Endothelial cell (in vitro differentiated cells): ENCODE measurements around the gene FMN1. TPM values are rescaled to one million over a fixed set of nuclear protein-coding genes. Genes with fewer than 3 reads are reported as not detected.

ENCODE experiments used
- DNase-seq: peaks from one replicate; pipeline ENCODE4 v3.0.0; 2021; ENCODE audit warnings: low spot score
- H3K27ac Mint-ChIP-seq: one replicate; pipeline ENCODE4 v1.8.0; 2021; ENCODE audit warnings: mixed read lengths, inconsistent platforms; ENCODE audit not compliant: unreplicated experiment
- H3K27me3 Mint-ChIP-seq: one replicate; pipeline ENCODE4 v1.8.0; 2021; ENCODE audit warnings: mild to moderate bottlenecking, moderate library complexity, mixed read lengths, inconsistent platforms; ENCODE audit not compliant: unreplicated experiment
- H3K36me3 Mint-ChIP-seq: one replicate; pipeline ENCODE4 v1.8.0; 2021; ENCODE audit warnings: mild to moderate bottlenecking, low read depth, mixed read lengths, inconsistent platforms; ENCODE audit not compliant: unreplicated experiment
- H3K4me1 Mint-ChIP-seq: one replicate; pipeline ENCODE4 v1.8.0; 2021; ENCODE audit warnings: mild to moderate bottlenecking, mixed read lengths, inconsistent platforms; ENCODE audit not compliant: unreplicated experiment
- H3K4me3 Mint-ChIP-seq: one replicate; pipeline ENCODE4 v1.8.0; 2021; ENCODE audit warnings: mild to moderate bottlenecking, mixed read lengths, inconsistent platforms; ENCODE audit not compliant: unreplicated experiment
- H3K9me3 Mint-ChIP-seq: one replicate; pipeline ENCODE4 v1.8.0; 2021; ENCODE audit warnings: mixed read lengths, inconsistent platforms; ENCODE audit not compliant: unreplicated experiment
- CTCF ChIP-seq: fragments of 200-600 bp; sonication (generic); IDR thresholded peaks from one replicate; pipeline ENCODE4 v1.5.0; 2021; ENCODE audit warnings: antibody characterized with exemption; ENCODE audit not compliant: unreplicated experiment
- total RNA-seq: library from RNA; stranded (reverse); fragmentation: NEBNext Ultra II Directional; extraction: Animal tissue kit (Norgen Biotek cat#: 25700); gene quantifications from one replicate; pipeline ENCODE4 v1.2.1, GENCODE V29; 2021; ENCODE audit not compliant: unreplicated experiment

Gene FMN1
- total RNA-seq, 1 donor from 2014 or later, result 1.3 TPM

GRCh38 chr15:32880642-32881041 is 313.9 kb downstream of the FMN1 start:
- no peak for TF ChIP-seq CTCF
- Mint-ChIP-seq H3K4me3 (no peak overlapping the region), H3K27ac (no peak overlapping the region), H3K4me1 (no peaks in the 10 kb centered on the region), H3K36me3 (no peaks in the 10 kb centered on the region), H3K9me3 (no peaks in the 10 kb centered on the region), H3K27me3 (peaks cover 3% of the 10 kb centered on the region)
- no peak for DNase-seq

DNA sequence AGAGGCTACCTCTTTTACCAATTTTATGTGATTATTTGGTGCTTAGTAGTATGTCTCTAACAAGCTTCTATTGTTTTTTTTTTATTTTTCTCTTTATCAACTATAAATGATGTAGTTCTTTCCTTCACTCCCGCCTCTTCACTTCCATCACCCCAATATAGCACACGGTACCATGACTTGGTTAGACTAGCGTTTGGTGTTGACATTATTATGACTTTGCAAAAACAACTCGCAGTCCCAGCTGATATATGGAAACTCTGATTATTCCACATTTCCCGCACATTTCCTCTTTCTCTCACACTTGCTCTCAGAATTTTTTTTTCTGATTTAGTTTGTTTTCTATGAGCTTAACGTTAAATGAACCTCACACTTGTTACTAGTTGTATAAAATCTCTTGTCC is 314.5 kb downstream of the FMN1 start:
- no peaks in the 10 kb centered on the region for H3K36me3 Mint-ChIP-seq
- no peaks in the 10 kb centered on the region for H3K9me3 Mint-ChIP-seq

DNA sequence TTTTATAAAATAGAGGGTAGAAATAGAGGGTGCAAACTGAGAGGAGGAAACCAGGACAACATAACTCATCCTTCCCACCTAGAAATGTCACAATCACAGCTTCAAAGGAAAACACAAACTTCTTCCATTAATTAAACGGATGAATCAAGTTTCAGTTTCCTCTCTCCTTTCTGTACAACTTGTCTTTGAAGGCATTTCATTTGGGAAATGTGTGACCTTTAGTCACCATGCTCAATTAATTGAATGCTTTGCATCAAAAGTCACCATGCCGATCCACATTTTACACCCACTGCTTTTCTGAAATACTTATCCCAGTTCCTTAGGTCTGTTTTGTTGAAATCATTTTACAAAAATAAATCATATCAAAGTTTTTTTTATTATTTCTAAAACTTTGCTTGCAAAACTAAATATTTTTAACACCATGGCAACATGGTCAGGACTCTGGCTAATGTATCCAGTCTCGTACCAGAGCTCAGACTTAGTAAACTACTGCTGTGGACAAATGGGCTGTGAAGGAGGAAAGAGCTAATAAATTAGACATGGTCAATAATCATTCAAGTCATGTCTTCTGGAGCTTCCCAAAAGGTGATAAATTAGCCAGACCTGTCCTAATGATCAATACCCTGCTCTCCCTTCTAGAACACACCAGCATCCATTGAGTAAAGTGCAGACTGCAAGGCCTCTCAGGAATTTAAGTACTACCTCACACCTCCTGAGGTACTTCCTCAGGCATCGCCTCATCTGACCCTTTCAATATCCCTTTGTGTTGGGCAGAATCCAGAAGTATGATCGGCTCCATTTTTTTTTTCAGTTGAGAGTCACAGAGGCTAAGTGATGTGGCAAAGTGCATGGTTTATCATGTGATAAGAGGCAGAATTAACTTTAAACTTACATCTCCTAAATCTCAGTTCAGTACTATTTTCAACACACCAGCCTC is 315.4 kb downstream of the FMN1 start:
- peaks cover 3% of the 10 kb centered on the region for H3K27me3 Mint-ChIP-seq
- no peak for TF ChIP-seq CTCF
- DNase-seq, result no peak
- no peak overlapping the region for H3K27ac Mint-ChIP-seq
- no peak overlapping the region for H3K4me3 Mint-ChIP-seq
- H3K36me3 Mint-ChIP-seq, result no peaks in the 10 kb centered on the region
- no peaks in the 10 kb centered on the region for H3K4me1 Mint-ChIP-seq
- no peaks in the 10 kb centered on the region for H3K9me3 Mint-ChIP-seq

More for the DNA sequence above, 314.5 kb downstream of the FMN1 start:
- Mint-ChIP-seq H3K27ac (no peak overlapping the region), H3K27me3 (peaks cover 3% of the 10 kb centered on the region), H3K4me1 (no peaks in the 10 kb centered on the region), H3K4me3 (no peak overlapping the region)
- TF ChIP-seq CTCF, result no peak
- no peak for DNase-seq

DNA sequence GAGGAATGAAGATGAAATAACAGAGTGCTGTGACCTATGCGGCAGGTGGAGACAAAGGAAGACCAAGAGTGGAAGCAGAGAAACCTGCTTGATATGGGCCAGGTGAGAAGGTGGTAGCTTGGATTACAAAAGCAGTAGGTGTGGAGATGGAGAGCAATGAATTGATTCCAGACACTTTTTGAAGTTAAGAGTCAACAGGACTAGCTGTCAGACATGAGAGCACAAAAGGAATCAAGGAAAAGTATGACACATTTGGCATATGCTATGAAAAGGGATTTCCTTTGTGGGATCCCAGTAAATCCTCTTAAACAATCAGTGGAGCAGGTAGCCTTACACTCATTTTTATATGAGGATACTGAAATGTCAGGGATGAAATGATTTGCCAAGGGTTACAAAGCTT is 316.2 kb downstream of the FMN1 start:
- no peak for DNase-seq
- no peak overlapping the region for H3K4me3 Mint-ChIP-seq

More for the DNA sequence above, 316.2 kb downstream of the FMN1 start:
- TF ChIP-seq CTCF, result no peak
- no peaks in the 10 kb centered on the region for H3K4me1 Mint-ChIP-seq
- H3K27ac Mint-ChIP-seq, result no peak overlapping the region
- no peaks in the 10 kb centered on the region for H3K9me3 Mint-ChIP-seq
- no peaks in the 10 kb centered on the region for H3K36me3 Mint-ChIP-seq
- peaks cover 2% of the 10 kb centered on the region for H3K27me3 Mint-ChIP-seq
